Measurements from ENCODE around the gene PYM1. TPM values are rescaled to one million over a fixed set of nuclear protein-coding genes. Genes with fewer than 3 reads are reported as not detected.

Gene PYM1
- total and polyA plus RNA-seq, 2 of the 8 experiments (the other 6 are each of a cell fraction or from before 2014, with no cell fraction given): 38.7 to 58.5 TPM

DNA sequence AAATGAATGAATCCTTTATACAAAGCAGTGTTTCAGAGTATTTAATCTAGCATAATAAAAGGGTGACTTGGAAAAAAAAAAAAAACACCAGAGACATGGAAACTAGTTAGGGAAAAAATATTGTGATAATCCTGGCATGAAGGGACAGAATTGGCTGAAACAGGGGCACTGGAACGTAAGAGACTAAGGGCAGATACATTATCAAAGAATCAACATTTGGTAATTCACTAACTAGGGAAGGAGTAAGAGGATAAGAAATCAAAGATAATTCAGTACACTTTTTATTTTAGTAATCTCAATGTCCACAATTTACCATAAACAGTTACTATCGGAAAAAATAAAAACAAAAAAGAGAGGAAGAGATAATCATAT lies 18.2 kb downstream of the PYM1 start (continued):
- TF ChIP-seq TAF1 (IDR thresholded peaks at IDR 0.05; ENCODE audit: low read depth, low read length) (no peak), KDM5A (IDR thresholded peaks at IDR 0.05; ENCODE audit: low read length) (no peak), MAFK (IDR thresholded peaks at IDR 0.05; ENCODE audit: low read depth, low read length) (no peak)

All from H1 (cell line).